ENCODE measurements around the gene MTCL1. TPM values are rescaled to one million over a fixed set of nuclear protein-coding genes. Genes with fewer than 3 reads are reported as not detected.

The MTCL1 gene
- total RNA-seq, 1 donor = 54.9 TPM

GRCh38 chr18:8823530-8823929 lies 118.2 kb downstream of the MTCL1 start:
- TF ChIP-seq CTCF (IDR thresholded peaks at IDR 0.05; ENCODE audit: insufficient read depth, low read length) = no peak
- no peak overlapping the region for H3K4me3 ChIP-seq (ENCODE audit: low read depth, low read length)
- no peak for DNase-seq (ENCODE audit: low read depth)

DNA sequence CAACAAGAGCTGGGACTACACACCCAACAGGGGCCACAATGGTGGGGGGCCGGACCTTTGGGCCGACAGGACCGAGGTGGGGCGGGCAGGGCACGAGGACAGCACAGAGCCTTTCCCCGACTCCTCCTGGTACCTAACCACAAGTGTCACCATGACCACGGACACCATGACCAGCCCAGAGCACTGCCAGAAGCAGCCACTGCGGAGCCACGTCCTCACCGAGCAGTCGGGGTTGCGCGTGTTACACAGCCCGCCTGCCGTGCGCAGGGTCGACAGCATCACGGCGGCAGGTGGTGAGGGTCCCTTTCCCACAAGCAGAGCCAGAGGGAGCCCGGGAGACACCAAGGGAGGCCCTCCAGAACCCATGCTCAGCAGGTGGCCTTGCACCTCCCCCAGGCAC lies 119.5 kb downstream of the MTCL1 start:
- DNase-seq (ENCODE audit: low read depth) = no peak
- no peak for TF ChIP-seq CTCF (IDR thresholded peaks at IDR 0.05; ENCODE audit: insufficient read depth, low read length)
- H3K4me3 ChIP-seq (ENCODE audit: low read depth, low read length) = no peak overlapping the region

GRCh38 chr18:8825273-8825672 lies 119.9 kb downstream of the MTCL1 start:
- no peak for DNase-seq (ENCODE audit: low read depth)
- TF ChIP-seq CTCF (IDR thresholded peaks at IDR 0.05; ENCODE audit: insufficient read depth, low read length) = no peak
- H3K4me3 ChIP-seq (ENCODE audit: low read depth, low read length) = no peak overlapping the region

GRCh38 chr18:8825729-8826375 lies 120.5 kb downstream of the MTCL1 start:
- no peak for TF ChIP-seq CTCF (IDR thresholded peaks at IDR 0.05; ENCODE audit: insufficient read depth, low read length)
- no peak for DNase-seq (ENCODE audit: low read depth)

GRCh38 chr18:8826514-8826913 lies 121.2 kb downstream of the MTCL1 start:
- TF ChIP-seq CTCF (IDR thresholded peaks at IDR 0.05; ENCODE audit: insufficient read depth, low read length) = no peak
- H3K4me3 ChIP-seq (ENCODE audit: low read depth, low read length) = no peak overlapping the region
- no peak for DNase-seq (ENCODE audit: low read depth)

More at GRCh38 chr18:8825729-8826375, 120.5 kb downstream of the MTCL1 start:
- H3K4me3 ChIP-seq (ENCODE audit: low read depth, low read length) = no peak overlapping the region

DNA sequence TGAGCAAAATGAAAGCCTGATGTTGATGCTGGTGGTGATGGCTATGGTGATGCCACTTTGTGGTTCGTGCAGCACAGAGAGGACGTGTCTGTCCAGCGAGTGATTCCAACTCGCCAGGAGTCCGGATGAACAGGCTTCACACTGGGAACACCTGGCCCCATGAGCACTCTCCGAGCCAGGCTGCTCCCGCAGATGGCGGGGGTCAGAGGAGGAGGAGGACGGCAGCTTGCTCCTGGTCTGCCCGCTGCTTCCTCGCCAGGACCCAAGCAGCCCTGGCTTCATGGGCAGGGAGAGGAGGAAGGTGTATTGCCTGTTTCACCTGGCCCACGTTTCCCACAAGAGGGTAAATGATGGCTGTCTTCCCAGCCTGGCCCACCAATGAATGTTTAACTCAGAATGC lies 121.6 kb downstream of the MTCL1 start:
- no peak for DNase-seq (ENCODE audit: low read depth)
- no peak overlapping the region for H3K4me3 ChIP-seq (ENCODE audit: low read depth, low read length)
- TF ChIP-seq CTCF (IDR thresholded peaks at IDR 0.05; ENCODE audit: insufficient read depth, low read length) = no peak

- no peak for DNase-seq (ENCODE audit: low read depth)
- TF ChIP-seq CTCF (IDR thresholded peaks at IDR 0.05; ENCODE audit: insufficient read depth, low read length) = no peak
Observed at GRCh38 chr18:8828300-8828699, 122.9 kb downstream of the MTCL1 start.

More at GRCh38 chr18:8828300-8828699, 122.9 kb downstream of the MTCL1 start:
- H3K4me3 ChIP-seq (ENCODE audit: low read depth, low read length) = no peak overlapping the region

Data from fibroblast of the aortic adventitia (primary cell).